Measurements from ENCODE around the gene HCFC1.

HCFC1 gene

DNA sequence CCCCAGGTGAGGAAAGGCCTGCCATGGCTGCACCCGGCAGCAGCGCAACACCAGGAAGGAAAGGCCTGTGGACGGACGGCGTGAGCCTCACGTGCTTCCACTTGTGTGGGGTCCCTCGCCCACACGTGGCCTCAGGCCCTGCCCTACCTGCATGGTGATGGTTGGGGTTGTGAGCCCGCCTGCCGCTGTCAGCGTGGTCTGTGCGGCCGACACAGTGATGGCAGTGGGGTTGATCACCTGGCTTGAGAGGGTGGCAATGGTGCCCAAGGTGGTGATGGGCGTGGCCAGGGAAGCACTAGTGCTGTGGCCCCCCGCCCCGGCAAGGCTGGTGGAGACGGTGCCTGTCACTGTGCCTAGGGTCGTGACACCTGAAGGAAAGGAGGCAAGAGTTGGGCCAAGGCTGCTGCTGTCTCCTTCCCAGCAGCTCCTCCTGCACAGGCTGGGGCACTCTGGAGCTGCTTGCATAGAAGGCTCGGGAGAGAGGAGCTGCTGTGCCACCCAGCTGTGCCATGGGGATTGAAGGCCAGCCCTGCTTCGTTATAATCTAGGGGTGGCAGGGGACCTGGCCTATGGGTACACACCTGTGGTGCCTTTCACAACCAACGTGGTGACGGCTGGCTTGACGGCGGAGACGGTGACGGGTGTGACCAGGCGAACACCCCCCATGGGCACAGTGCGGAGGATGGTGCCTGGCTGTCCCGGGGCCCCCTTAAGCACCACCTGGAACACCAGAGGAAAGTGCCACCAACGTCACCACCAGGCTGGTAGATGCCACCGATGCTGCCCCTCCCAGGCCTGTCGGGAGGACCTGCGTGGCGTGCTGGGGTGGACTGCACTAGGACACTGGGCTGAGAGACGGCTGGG lies 15.3 kb downstream of the HCFC1 start:
- no peak for DNase-seq

DNA sequence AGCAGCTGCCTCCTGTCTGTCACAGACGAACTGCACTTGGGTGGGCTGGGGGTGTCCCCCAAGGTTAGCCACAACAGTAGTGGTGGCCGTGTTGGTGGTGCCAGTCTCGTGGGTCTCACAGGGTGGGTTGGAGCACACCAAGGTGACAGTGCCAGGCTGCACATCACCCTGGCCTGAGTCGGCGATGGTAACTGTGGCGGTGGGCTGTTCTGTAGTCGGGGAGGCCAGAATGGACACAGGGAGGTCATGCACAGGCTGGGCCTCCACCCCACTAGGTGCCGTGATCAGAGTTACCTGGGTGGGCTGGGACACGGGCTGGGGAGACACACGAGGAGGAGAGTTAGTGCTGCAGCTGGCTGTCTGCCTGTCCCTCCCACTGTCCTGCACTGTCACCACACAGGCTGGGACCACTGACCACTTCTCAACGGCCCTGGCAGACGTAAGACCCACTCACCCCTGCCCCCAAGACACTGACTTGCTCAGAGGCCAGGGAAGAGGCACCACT lies 16.3 kb downstream of the HCFC1 start:
- DNase-seq = no peak

DNA sequence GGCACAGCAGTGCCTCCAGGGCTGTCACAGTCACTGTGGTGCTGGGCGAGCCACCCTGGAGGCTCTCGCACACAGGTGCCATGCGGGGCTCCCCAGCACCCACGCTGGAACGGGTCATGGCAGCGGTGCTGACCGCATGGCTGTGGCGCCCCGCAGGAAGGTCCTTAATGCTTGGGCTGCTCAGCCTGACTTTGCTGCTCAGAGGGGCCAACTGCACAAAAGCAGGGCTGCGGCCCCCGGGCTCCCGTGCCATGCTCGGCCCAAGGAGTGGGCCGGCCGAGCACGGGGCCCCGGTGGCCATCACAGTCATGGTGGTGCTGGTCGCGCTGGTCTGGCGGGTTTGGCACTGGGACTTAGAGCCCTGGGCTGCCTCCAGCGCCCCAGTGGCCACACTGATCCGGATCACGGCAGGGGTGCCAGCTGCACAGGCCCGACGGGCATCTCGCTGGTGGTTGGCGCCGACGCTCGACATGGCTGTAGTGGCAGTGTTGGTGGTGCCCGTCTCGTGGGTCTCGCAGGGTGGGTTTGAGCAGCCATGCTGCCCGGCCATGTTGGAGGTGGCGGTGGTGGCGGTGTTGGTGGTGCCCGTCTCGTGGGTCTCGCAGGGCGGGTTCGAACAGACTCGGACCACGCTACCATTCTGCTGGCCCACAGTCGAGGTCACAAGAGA lies 16.9 kb downstream of the HCFC1 start:
- DNase-seq = no peak

DNA sequence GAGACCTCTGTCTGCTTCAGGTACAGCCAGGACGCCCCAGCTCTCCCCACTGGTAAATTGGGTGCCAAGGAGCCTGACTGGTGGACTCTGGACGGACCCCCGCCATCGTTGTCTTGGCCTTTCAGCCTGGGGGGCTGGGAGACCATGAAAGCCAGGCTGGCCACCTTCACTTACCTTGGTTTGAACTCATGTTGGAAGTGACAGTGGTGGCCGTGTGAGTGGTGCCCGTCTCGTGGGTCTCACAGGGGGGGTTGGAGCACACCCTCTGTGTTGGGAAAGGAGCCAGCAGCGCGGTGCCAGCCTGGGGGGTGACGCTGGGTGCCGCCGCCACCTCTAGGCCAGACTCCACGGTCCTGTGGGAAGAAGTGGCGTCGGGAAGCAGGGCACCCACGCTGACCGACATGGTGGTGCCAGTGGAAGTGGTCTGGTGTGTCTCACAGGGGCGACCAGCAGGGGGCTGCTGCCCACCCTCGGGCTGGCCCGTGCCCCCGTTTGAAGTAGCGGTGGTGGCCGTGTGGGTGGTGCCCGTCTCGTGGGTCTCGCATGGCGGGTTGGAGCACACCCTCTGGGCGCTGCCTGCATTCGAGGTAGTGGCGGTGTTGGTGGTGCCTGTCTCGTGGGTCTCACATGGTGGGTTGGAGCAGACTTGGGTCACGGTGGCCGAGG lies 17.6 kb downstream of the HCFC1 start:
- DNase-seq = no peak

DNA sequence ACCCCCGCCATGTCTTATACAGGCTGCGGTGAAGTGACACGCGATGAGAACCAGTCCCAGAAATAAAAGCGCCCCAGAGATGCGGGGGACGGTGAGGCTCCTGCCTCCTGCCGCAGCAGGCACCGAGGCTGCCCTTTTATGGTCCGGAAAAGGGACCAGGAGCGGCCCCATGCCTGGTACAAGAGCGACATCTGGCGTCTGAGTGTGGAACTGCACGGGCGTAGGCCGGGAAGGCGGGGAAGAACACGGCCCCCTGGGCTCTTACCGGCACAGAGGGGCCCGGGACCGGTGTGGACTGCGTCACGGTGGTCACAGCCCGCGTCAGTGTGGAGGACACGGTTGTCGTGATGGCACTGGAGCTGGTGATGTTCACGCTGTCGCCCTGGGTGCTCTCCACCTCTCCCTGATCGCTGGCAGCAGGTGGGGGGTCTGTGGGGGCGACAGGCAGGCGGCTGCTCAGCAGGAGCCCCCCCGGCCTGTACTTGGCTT lies 18.2 kb downstream of the HCFC1 start:
- DNase-seq = peak; percentile 62

DNA sequence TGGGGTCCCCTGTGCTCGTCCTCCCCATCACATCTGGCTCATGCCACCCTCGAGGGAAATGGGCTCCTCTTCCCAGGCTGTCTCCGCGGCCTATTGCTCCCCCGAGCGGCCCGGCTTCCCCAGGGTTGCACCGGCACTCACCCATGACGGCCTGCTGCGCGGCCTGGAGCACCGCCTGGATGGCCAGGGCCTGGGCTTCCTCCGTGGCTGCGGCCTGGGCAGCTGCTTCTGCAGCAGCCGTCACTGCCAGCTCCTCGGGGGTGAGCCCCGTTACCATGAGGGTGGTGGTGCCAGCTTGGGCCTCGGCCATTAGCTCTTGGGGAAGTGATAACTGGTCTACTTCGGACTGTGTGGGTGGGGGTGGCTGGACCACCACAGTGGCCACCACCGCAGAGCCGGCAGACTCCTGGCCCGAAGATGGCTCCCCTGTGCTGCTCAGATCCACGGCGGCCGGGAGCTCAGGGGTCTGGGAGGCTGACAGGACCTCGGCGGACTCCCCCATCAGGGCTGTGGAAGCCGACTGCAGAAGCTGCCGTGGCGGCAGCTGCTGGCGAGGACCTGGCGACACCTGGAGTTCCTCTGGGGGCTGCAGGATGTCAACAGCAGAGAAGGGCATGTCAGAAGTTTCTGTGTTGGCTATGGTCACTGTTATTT lies 19.1 kb downstream of the HCFC1 start:
- no peak for DNase-seq

DNA sequence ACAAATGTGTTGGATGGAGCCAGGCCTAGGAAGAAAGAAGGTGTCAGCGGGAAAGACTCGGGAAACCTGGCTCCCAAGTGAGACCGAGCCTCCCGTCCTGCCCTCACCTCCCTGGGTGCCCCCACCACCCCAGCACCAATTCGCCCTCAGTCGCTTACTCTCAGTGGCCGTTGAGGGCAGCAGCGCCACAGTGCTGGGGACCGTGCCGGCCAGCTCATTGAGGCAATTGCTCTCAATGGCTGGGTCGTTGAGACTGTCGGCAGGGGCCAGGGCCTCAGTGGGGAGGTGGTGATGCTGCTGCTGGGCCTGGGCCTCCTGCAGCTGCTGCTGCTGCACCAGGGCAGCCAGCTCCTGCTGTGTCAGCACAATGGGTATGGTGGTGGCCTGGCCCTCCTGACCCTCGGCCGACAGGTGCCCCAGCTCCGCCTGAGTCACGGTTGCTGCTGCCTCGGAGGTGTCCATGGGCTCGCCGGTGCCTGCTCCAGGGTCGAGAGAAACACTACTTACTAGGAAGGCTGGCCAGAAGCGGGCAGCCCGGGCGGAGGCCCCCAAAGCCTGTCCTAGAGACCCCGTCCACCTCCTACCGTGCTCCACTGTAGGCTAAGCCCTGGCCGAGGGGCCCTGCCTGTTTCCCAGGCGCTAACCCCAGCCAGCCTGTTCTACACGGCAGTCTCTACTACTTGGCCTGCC lies 19.8 kb downstream of the HCFC1 start:
- DNase-seq = no peak

DNA sequence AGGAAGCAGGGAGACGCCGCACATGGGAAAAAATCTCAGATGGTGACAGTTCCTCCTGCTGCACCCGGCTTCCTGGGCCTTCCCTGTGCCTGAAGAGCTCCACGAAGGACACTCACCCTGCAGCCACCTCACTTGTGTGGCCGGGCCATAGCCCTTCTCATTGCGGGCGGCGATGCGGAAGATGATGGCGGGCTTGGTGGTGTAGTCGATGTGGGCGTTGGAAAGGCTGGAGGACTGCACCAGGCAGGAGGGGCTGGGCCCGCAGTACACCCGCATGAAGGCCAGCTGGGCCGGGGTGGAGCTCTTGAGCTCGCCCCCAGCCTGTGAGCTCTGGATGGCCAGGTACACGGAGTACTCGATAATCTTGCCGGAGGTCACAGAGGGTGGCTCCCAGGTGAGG lies 21.5 kb downstream of the HCFC1 start:
- no peak for DNase-seq

DNA sequence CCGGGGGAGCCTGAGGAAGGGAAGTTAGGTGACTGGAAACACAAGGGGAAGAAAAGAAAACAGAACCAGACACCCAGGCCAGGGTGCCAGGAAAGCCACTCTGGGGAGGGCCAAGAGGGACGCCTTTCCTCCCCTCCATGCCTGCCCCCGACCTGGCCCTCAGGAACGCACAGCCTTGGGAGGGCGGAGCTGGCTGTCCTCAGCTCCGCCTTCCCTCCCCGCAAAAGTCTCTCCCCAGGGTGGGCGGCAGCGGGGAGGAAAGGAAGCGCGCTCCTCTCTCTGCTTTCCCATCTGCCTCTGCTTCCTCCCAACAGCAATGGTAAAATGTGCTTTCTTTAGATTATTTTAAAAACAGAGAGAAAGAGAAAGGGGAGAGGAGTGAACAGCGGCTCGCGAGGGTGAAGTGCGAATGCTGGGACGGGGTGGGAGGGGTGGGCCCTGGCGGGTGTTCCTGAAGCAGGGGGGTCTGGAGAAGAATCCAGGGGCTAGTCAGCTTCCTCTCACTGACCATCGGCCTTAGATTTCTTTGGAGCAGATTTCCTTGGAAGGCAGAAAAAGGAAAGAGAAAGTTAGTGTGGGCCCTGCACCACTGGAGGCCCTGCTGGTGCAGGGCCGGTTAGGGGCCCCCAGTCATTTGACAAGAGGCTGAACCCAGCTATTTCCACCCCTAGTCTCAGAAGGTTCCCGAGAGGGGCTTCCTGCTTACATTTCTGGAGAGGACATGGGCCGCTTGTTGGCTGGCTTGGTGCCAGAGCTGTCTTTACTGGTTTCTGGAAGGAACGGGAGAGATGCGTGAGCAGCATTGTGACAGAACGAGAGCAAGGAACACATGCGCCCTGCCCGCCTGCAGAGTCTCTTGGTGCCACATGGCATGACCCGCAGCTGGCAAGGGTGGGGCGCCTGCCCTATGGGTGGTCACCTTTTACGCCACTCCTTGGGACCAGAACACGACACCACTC lies 22.5 kb downstream of the HCFC1 start:
- DNase-seq = no peak

DNA sequence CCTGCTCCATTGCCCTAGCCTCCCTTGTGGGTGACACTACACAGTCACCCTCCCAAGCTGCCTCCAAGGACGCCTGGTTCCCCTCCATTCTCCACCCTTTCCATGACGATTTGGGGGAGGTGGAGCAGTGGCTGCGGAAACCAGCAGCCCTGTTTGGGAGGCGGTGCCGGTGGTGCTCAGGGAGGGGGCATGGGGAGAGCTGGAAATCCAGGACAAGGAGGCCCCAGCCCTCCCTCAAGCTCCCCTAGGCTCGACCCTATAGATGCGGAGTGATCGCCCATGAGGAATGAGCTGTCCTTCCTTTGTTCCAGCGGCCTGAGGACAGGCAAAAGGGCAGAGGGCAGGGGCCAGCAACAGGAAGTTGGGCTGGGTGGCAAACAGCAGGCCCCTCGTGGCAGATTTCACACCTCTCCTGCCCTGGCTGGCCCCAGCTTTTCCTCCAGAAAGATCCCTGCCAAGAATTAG lies 23.6 kb downstream of the HCFC1 start:
- DNase-seq = no peak

DNA sequence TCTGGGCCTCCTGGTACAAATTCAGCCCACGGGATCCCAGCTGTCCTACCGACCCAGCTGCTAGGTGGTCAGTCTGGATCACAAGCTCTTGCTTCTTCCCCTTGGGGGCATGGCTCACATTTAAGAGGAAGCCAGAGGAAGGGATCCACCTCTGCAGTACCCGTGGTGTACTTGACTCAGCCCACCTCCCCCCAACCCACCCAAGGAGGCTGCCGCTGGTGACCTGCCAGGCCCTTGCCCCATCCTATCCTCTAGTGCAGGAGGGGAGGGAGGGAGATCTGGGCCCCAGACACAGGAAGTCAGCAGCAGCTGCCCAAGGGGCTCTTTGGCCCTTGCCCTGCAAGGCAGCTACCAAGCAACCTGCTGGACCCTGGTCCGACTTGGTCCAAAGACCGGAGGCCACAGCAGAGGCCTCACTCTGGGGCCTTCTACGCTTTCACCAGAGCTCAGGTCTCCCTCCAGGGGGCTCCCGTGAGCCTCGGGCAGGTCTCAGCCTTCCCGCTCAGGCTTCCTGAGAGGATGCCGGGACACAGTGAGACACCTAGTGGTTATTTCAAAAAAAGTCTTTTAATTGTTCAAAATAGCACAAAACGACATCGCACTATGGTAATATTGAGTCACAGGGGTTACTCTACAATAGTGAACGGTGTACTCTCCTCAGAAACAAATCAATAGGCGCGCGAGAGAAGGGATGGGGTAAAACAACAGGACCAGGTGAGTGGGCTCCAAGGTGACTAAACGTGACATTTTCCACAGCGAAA lies 24.4 kb downstream of the HCFC1 start:
- DNase-seq = peak; percentile 74 to 79

DNA sequence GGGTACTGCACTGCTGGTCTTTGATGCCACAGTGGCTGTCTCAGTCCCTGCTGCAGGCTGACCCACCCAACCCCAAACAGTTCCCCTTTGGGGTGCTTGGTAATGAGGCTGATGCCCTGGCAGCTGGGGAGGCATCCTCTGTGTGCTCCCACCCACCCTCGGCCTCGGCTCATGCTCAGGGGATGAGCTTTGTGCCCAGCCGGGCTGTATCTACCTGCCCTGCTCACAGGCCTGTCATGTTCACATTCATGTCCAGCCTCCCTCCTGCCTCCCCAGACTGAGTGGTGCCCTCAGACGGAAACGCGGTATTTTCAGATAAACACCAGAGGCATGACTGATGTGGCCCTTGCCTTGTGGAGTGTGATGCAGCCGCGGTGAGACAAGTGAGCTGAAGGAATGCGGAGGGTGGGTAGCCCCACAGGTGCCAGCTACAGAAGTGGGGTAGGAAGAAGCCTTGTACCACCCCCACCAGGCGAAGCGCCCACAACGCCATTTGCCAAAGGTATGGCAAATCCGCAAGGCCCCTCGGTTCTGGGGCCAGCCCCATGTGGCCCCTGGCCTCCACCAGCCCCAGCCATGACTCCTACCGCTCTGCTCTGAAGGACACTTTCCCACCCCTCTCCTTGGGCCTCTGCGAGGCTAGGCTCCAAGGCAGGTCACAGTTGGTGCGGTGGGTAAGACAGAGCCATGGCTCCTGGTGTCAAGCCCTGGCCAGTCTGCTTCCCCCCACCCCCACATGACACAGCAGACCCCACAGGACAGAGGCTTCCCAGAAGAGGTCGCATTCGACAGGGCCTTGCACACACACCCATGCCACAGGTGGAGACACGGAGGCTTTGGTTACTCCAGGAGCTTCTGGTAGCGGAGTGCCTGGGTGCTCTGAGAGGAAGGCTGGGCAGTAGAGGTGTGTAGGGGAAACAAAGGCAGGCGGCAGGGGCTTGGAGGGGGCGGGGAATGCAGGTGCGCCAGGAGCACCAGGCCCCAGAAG lies 25.4 kb downstream of the HCFC1 start:
- DNase-seq = no peak

DNA sequence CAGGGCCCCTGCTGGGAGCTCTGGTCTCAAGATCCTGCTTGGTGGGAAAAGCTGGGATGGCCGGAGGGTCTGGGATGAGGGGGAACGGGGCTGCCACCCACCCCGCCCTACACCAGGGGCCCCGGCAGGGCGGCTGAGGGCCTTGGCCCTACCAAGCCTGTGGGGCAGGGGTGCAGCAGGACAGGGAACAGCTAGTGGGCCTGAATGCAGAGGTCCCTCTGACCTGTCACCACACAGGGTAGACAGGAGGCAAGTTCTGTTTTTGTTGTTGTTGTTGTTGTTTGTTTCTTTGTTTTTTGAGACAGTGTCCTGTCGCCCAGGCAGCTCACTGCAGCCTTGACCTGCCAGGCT lies 26.8 kb downstream of the HCFC1 start:
- DNase-seq = no peak

DNA sequence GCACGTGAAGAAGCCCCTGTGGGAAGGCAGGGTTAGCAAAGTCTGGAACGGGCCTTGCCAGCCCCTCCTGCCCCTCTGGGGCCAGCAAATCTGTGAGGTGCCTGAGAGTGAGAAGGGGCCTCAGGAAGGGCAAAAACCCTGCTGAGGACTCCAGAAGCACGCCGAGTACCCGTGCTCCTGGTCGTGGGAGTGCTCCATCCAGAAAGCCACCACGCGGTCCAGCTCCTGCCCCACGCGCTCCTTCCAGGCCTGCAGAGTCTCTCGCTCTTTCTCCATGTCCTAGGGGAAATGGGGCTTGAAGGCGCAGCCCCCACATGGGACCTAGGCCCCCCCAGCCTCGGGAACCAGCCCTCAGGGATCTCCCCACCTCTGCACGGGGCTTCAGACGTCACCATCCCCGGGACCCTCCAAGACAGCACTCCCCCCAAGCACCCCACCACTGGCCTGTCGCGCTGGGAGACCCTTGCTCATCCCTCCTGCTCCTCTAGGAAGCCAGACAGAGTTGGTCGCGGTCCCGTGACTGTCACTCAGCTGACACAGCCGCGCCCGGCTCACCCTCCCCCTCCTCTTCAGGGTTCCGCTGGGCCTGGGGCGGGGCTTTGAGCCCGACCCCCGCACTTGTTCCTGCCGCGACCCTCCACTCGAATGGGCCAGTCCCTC lies 27.3 kb downstream of the HCFC1 start, which contains the start of gene RENBP:
RENBP (minus strand) TSS at position 504 of the 660 bp plus-strand sequence; CDS start at position 471, 33 bp downstream.
- peak; percentile 62 to 74 for DNase-seq

DNA sequence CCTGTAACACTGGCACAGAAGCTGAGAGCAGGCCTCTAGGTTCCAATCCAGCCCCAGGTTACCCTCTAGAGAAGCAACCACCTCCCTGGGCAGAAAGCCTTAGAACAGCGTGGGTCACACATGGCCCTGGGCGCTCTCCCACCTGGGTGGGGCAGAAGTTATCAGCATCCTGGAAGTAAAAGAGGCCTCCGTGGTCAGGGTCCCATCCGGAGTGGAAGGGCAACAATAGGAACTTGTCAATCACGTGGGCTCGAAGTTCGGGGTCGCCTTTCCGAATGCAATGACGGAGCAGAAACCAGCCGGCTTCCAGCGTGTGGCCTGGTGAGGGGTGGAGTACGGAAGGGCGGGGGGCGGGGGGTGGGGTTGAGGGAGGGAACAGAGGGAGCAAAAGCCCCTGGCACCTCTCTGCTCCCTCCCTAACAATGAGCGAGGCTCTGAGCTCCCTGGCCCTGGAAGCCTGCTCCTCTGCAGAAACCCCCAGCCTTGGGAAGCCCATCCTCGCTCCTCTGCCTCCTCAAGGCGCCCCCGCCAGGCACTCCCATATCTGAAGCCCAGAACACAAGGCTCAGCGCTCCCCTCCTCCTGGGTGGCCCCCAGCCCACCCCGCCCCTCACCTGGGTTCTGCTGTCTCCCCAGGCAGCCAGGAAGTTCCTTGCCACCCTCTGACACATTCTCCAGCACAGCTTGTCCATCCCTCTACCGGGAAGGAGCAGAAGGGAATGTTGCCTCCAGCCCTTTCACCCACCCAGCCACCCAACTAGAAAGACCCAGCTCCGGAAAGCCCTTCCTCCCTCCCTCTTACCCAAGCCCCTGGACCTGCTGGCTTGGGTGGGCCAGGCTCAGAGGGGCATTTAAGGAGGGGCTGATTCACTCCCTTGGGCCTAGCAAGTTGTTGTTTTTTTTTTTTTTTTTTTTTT lies 30.0 kb downstream of the HCFC1 start:
- DNase-seq = no peak

DNA sequence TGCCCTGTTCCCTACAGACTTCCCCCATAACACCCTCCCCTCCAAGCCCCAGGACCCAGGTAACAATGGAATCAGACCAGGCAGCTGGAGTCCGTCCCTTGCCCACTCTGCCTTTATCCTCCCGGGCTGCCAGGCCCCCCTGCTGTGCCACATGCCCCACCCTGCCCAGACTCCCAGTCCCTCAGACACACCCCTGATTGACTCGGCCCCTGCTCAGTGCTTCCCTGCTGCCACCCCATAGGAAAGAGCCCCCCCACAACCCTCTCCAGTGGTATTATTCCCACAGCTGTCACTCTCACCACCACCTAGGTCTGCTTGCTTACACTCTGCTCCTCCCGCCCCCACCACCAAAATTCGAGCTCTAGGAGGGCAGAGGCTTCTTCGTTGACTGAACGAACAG lies 32.0 kb downstream of the HCFC1 start:
- no peak for DNase-seq

DNA sequence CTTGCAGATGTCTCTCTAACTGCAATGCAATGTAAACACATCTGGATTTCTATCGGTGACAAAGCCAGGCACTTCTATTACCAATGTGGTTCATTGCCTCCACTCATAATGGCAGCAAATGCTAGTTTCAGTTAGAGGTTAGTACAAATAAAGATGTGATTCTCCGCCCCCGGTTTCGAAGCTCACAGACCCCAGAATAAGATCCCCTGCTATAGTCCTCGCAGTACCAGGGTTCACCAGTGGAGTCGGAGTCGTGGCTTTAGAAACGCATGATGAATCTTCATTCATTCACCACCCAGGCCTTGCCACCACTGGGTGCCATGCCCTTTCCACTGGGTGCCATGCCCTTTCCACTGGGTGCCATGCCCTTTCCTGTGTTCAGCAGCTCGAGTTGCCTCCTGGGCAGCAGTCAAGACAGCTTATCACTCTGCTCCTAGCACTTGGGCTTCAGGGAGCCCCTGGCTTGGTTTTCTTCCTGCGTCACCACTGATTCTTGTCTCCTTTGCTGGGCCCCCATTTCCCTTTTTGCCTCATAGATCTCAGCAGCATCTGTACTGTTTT lies 33.3 kb downstream of the HCFC1 start:
- DNase-seq = no peak

Measured in inflammatory macrophage (primary cell).